Epidermal melanocyte (primary cell): ENCODE measurements around the gene VPS51.

Source experiments
- DNase-seq: peaks from one replicate; pipeline ENCODE4 v3.0.0; 2011; ENCODE audit warnings: low spot score; ENCODE audit not compliant: insufficient read length

VPS51 gene

GRCh38 chr11:65071907-65072630 lies 23.9 kb upstream of the VPS51 start:
- DNase-seq, result no peak

GRCh38 chr11:65072631-65072966 lies 23.4 kb upstream of the VPS51 start:
- DNase-seq, result no peak

GRCh38 chr11:65077451-65077850 lies 18.6 kb upstream of the VPS51 start:
- DNase-seq, result no peak

- DNase-seq, result no peak
These were observed 17.9 kb upstream of the VPS51 start for GRCh38 chr11:65078151-65078550.

GRCh38 chr11:65078786-65079342 lies 17.1 kb upstream of the VPS51 start:
- DNase-seq, result no peak

DNA sequence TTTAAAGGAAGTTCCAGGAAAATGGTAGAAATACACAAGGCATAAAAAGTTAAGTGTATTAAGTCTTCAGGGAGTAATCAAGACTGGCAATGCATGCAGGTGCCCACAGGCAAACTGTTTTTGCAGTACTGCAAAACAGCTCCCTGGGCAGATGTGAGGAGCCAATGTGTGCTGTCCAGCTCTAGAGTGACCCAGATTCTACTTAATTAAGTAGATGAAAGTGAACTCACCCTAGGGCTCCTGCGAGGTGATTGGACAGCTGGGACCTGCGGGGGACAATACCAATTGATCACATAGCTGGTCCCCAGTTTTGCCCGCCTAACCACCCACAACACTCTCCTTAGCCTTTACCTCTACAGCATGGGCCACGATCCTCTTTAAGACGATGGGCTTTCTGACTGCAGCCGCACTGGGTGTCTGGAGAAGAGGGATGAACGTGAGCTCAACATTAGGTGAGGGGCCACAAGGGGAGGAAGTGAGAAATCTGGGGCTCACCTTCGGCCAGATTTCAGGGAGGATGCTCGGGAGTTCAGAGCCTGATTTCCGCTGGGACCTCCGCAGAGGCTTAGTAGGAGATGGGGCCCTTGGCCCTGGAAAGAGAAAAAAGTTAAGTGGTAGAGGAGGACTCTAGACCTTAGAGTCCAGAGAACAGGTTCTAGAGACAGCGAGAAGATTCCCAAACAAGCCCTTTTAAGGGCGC lies 12.7 kb upstream of the VPS51 start:
- DNase-seq, result no peak

- DNase-seq, result peak; percentile 98
These were observed 12.0 kb upstream of the VPS51 start, which contains the start of the genes CDCA5 and ZFPL1 for GRCh38 chr11:65083834-65084597. CDCA5 (minus strand) TSS chr11:65084040; CDS start chr11:65083978, 62 bp downstream. ZFPL1 (plus strand) TSS chr11:65084222; CDS start chr11:65084699, 477 bp downstream.

GRCh38 chr11:65084598-65085375 lies 11.2 kb upstream of the VPS51 start:
- DNase-seq, result no peak

GRCh38 chr11:65085446-65085845 lies 10.6 kb upstream of the VPS51 start:
- no peak for DNase-seq

GRCh38 chr11:65086809-65087208 lies 9.2 kb upstream of the VPS51 start:
- DNase-seq, result no peak

GRCh38 chr11:65087216-65087615 lies 8.8 kb upstream of the VPS51 start:
- no peak for DNase-seq

- DNase-seq, result no peak
These were observed 8.2 kb upstream of the VPS51 start for GRCh38 chr11:65087827-65088226.

GRCh38 chr11:65089621-65090020 lies 6.4 kb upstream of the VPS51 start:
- DNase-seq, result no peak

GRCh38 chr11:65090628-65091027 lies 5.4 kb upstream of the VPS51 start:
- no peak for DNase-seq

GRCh38 chr11:65095427-65095826 lies 587 bp upstream of the VPS51 start:
- no peak for DNase-seq

- no peak for DNase-seq
These were observed 912 bp downstream of the VPS51 start for GRCh38 chr11:65096926-65097325.

DNA sequence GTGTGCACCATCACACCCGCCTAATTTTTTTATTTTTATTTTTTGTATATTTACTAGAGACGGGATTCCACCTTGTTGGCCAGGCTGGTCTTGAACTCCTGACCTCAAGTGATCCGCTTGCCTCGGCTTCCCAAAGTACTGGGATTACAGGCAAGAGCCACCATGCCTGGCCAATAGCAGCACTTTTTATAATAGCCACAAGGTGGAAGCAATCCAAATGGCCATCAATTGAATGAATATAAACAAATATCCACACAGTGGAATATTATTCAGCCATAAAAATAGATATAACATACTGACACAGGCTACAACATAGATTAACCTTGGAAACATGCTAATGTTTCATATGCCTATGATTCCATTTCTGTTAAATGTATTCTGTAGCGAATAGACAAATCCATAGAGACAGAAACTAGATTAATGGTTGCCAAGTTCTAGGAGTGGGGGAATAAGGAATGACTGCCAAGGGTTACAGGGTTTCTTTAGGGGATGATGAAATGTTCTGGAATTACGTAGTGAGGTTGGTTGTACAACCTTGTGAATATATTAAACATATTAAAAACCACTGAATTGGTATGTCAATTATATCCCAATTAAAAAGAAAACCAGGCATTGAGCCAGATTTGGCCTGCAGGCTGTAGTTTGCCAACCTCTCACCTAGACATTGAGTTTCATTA lies 4.8 kb downstream of the VPS51 start:
- DNase-seq, result no peak

- DNase-seq, result no peak
These were observed 6.4 kb downstream of the VPS51 start for GRCh38 chr11:65102142-65103095.

GRCh38 chr11:65103476-65103875 lies 7.5 kb downstream of the VPS51 start:
- no peak for DNase-seq
